ENCODE results near the gene RBPJL. TPM values are rescaled to one million over a fixed set of nuclear protein-coding genes. Genes with fewer than 3 reads are reported as not detected.

The RBPJL gene
- total and polyA plus RNA-seq, 2 of the 8 experiments (the other 6 are each of a cell fraction or from before 2014, with no cell fraction given), result 0.67 to 1.3 TPM

GRCh38 chr20:45336530-45337366 lies 30.1 kb downstream of the RBPJL start:
- H3K23me2 ChIP-seq (ENCODE audit: low read depth, low read length), result no peaks in the 10 kb centered on the region
- H2AK5ac ChIP-seq (ENCODE audit: low read depth, low read length), result 0 out of 2 replicates have a peak overlapping the region, but pooled peaks have one; percentile 65
- H4K8ac ChIP-seq (ENCODE audit: extremely low read depth, insufficient read depth, low read length), result no peak overlapping the region
- no peak overlapping the region for H3K4me2 ChIP-seq (ENCODE audit: insufficient read depth in 1 of 2, low read depth in 2 of 2, low read length in 2 of 2)
- H3K79me1 ChIP-seq (ENCODE audit: low read depth, low read length), result peaks cover 19% of the 10 kb centered on the region
- peak overlapping the region; percentile 80; the same call in 1 of the 2 replicates for H2BK20ac ChIP-seq (ENCODE audit: low read length)
- no peak overlapping the region for H3K23ac ChIP-seq (ENCODE audit: insufficient read length)
- FAIRE-seq (no peak), DNase-seq (ENCODE audit: low read depth in 1 of 2, low spot score in 2 of 2) (no peak)
- peaks cover 0 to 2% of the 10 kb centered on the region in 2 experiments for H4K20me1 ChIP-seq (replicated peaks in 1 of 2; ENCODE audit: control insufficient read depth in 1 of 2, insufficient read depth in 2 of 2, low read length in 2 of 2)
- H2BK120ac ChIP-seq (replicated peaks; ENCODE audit: low read depth, low read length), result no peak overlapping the region
- no peak overlapping the region for H2AFZ ChIP-seq (ENCODE audit: low read length)
- H4K5ac ChIP-seq (ENCODE audit: insufficient read length, low read depth, low read length), result no peak overlapping the region
- no peak overlapping the region for H3K4ac ChIP-seq (replicated peaks; ENCODE audit: insufficient read length, low read depth, low read length)
- peak overlapping the region; percentile 59; the same call in 1 of the 2 replicates for H3K27ac ChIP-seq (ENCODE audit: low read depth, low read length)
- H3K56ac ChIP-seq (replicated peaks; ENCODE audit: insufficient read length, low read depth, low read length), result no peak overlapping the region
- no peaks in the 10 kb centered on the region for H3K27me3 ChIP-seq (replicated peaks in 1 of 4; ENCODE audit: control insufficient read depth in 3 of 4, extremely low read depth in 1 of 4, insufficient read depth in 3 of 4, low read length in 3 of 4)
- H3K4me3 ChIP-seq (ENCODE audit: extremely low read depth in 1 of 4, insufficient read depth in 2 of 4, low read depth in 3 of 4, low read length in 4 of 4), result no peak overlapping the region
- POLR2A ChIA-PET (ENCODE audit: partially characterized antibody), result interaction anchor here (0.9 to 8.1 kb wide), 13 partner anchors 10 to 91 kb away, joined by 3 to 60 read pairs (median 4); partner anchors contain the start of gene SDC4
- peak overlapping the region; percentile 50; the same call in 1 of the 2 replicates for H2BK12ac ChIP-seq (ENCODE audit: low read depth, low read length)
- no peak overlapping the region for H3K9ac ChIP-seq (replicated peaks in 1 of 4; ENCODE audit: extremely low read depth in 1 of 4, low read depth in 3 of 4, low read length in 3 of 4)
- no peak overlapping the region for H3K18ac ChIP-seq (ENCODE audit: extremely low read depth, low read length)
- peaks cover 0 to 12% (median 4%) of the 10 kb centered on the region in 4 experiments; a peak in 5 of 8 replicates for H3K36me3 ChIP-seq (ENCODE audit: control insufficient read depth in 2 of 4, insufficient read depth in 4 of 4, low read length in 3 of 4)
- CTCF ChIA-PET (ENCODE audit: partially characterized antibody), result interaction anchor here (0.7 to 5.0 kb wide), 17 partner anchors 7 to 434 kb away, joined by 3 to 44 read pairs (median 4); partner anchors contain the start of genes SDC4, SYS1 and TP53TG5
- WGBS, 2 experiments (ENCODE audit: extremely low coverage in 1 of 2, insufficient coverage in 1 of 2, insufficient read length in 1 of 2, insufficient replicate concordance in 2 of 2, low coverage in 1 of 2, low lambda C conversion rate in 2 of 2, missing lambda C conversion rate in 1 of 2), result 92% methylated on average over 11 of the region's 11 CpGs; no CpG with 5 or more reads in 1 of the 2 experiments
- peaks cover 11 to 38% (median 23%) of the 10 kb centered on the region in 4 experiments for H3K4me1 ChIP-seq (replicated peaks in 1 of 4; ENCODE audit: control insufficient read depth in 3 of 4, insufficient read depth in 4 of 4, low read length in 3 of 4)
- peaks cover 0 to 63% of the 10 kb centered on the region in 2 experiments; a peak in 3 of 4 replicates for H3K79me2 ChIP-seq (ENCODE audit: control insufficient read depth in 1 of 2, insufficient read depth in 2 of 2, low read length in 2 of 2)
- no peak overlapping the region for H3K14ac ChIP-seq (ENCODE audit: insufficient read length)
- no peak overlapping the region for H4K91ac ChIP-seq (replicated peaks; ENCODE audit: insufficient read length, low read length)
- no peaks in the 10 kb centered on the region for H3K9me3 ChIP-seq (ENCODE audit: insufficient read depth in 2 of 2, low read depth in 1 of 2, low read length in 1 of 2)
- H2BK15ac ChIP-seq (ENCODE audit: low read length), result 0 out of 2 replicates have a peak overlapping the region, but pooled peaks have one; percentile 46
- peak overlapping the region; percentile 56 for H2BK5ac ChIP-seq (ENCODE audit: low read depth, low read length)
- TF ChIP-seq CBX5 (IDR thresholded peaks at IDR 0.05; ENCODE audit: low read depth, low read length), result no peak
- no peak for TF ChIP-seq NRF1 (IDR thresholded peaks at IDR 0.05; ENCODE audit: low read depth, low read length)
- no peak for TF ChIP-seq RAD21 (IDR thresholded peaks at IDR 0.05 in 1 of 2, conservative IDR thresholded peaks at IDR 0.05 in 1 of 2; ENCODE audit: low read depth in 2 of 2, low read length in 2 of 2)
- TF ChIP-seq, protein P1, sequence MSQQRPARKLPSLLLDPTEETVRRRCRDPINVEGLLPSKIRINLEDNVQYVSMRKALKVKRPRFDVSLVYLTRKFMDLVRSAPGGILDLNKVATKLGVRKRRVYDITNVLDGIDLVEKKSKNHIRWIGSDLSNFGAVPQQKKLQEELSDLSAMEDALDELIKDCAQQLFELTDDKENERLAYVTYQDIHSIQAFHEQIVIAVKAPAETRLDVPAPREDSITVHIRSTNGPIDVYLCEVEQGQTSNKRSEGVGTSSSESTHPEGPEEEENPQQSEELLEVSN (IDR thresholded peaks at IDR 0.05), result no peak
- TF ChIP-seq CBX8 (IDR thresholded peaks at IDR 0.05; ENCODE audit: borderline replicate concordance, low read depth, low read length), result no peak
- no peak for TF ChIP-seq GTF2F1 (IDR thresholded peaks at IDR 0.05; ENCODE audit: borderline replicate concordance, low read depth, low read length)
- TF ChIP-seq RBBP5 (IDR thresholded peaks at IDR 0.05; ENCODE audit: borderline replicate concordance, low read depth, low read length), result no peak
- TF ChIP-seq FOSL1 (IDR thresholded peaks at IDR 0.05; ENCODE audit: insufficient read depth, low read depth, low read length), result no peak
- no peak for TF ChIP-seq CHD1 (IDR thresholded peaks at IDR 0.05; ENCODE audit: low read depth, low read length)
- no peak for TF ChIP-seq SUZ12 (IDR thresholded peaks at IDR 0.05; ENCODE audit: low read length)
